MM.1S (cell line): ENCODE measurements around the gene PLA2R1.

ENCODE experiments used
- DNase-seq: peaks from one replicate; pipeline ENCODE4 v3.0.0-alpha.2; 2015
- H2AFZ ChIP-seq: fragments of 300-600 bp; sonication (generic); 2 replicates; pipeline ENCODE4 v1.6.0; 2016; ENCODE audit warnings: antibody characterized with exemption, low read length
- H3F3A ChIP-seq: fragments of 300-600 bp; sonication (generic); 2 replicates; pipeline ENCODE4 v1.6.1; 2016; ENCODE audit warnings: mild to moderate bottlenecking, antibody characterized with exemption, low read length, moderate library complexity, mixed read lengths; ENCODE audit not compliant: insufficient read depth
- H3K27ac ChIP-seq: fragments of 300-600 bp; sonication (generic); 2 replicates; pipeline ENCODE4 v1.5.1; 2016; ENCODE audit warnings: mild to moderate bottlenecking, low read length
- H3K27me3 ChIP-seq: fragments of 300-600 bp; sonication (generic); replicated peaks from 2 replicates; pipeline ENCODE4 v1.6.0; 2016; ENCODE audit warnings: low read length; ENCODE audit not compliant: insufficient read depth
- H3K36me3 ChIP-seq: fragments of 300-600 bp; sonication (generic); replicated peaks from 2 replicates; pipeline ENCODE4 v1.6.1; 2016; ENCODE audit warnings: mild to moderate bottlenecking, low read length, mixed read lengths; ENCODE audit not compliant: insufficient read depth
- H3K4me1 ChIP-seq: fragments of 300-600 bp; sonication (generic); 2 replicates; pipeline ENCODE4 v1.6.1; 2016; ENCODE audit warnings: low read length, mixed read lengths
- H3K4me2 ChIP-seq: fragments of 300-600 bp; sonication (generic); 2 replicates; pipeline ENCODE4 v1.6.0; 2016; ENCODE audit warnings: low read depth, low read length
- H3K4me3 ChIP-seq: fragments of 300-600 bp; sonication (generic); 2 replicates; pipeline ENCODE4 v1.5.1; 2016; ENCODE audit warnings: low read length, mixed read lengths
- H3K79me2 ChIP-seq: fragments of 300-600 bp; sonication (generic); 2 replicates; pipeline ENCODE4 v1.6.1; 2016; ENCODE audit warnings: mixed run types, low read length, mixed read lengths
- H3K9ac ChIP-seq: fragments of 300-600 bp; sonication (generic); 2 replicates; pipeline ENCODE4 v1.6.1; 2016; ENCODE audit warnings: low read length, mixed read lengths
- H3K9me2 ChIP-seq: fragments of 300-600 bp; sonication (generic); replicated peaks from 2 replicates; pipeline ENCODE4 v1.6.1; 2016; ENCODE audit warnings: mild to moderate bottlenecking, low read length, mixed read lengths; ENCODE audit not compliant: insufficient read depth
- H3K9me3 ChIP-seq: fragments of 300-600 bp; sonication (generic); replicated peaks from 2 replicates; pipeline ENCODE4 v1.6.1; 2016; ENCODE audit warnings: mild to moderate bottlenecking, low read length, mixed read lengths; ENCODE audit not compliant: insufficient read depth
- H4K20me1 ChIP-seq: fragments of 300-600 bp; sonication (generic); 2 replicates; pipeline ENCODE4 v1.6.1; 2016; ENCODE audit warnings: mild to moderate bottlenecking, low read length, moderate library complexity, mixed read lengths; ENCODE audit not compliant: insufficient read depth
- CTCF ChIP-seq: fragments of 300-600 bp; sonication (generic); IDR thresholded peaks from 2 replicates; pipeline ENCODE4 v1.5.1; 2016; ENCODE audit warnings: antibody characterized with exemption, low read length, mixed read lengths
- EZH2 ChIP-seq: fragments of 300-600 bp; sonication (generic); optimal IDR thresholded peaks from 2 replicates; pipeline ENCODE3; 2017; ENCODE audit warnings: low read depth, mild to moderate bottlenecking, antibody characterized with exemption, low read length, mixed read lengths
- EZH2phosphoT487 ChIP-seq: fragments of 300-600 bp; sonication (generic); IDR thresholded peaks from 2 replicates; pipeline ENCODE4 v1.6.1; 2018; ENCODE audit warnings: antibody characterized with exemption, low read length

Gene PLA2R1

GRCh38 chr2:159998243-159998642, 64.2 kb downstream of the PLA2R1 start:
- no peaks in the 10 kb centered on the region for H3K9me3 ChIP-seq
- H3K27me3 ChIP-seq, result no peaks in the 10 kb centered on the region
- H4K20me1 ChIP-seq, result no peaks in the 10 kb centered on the region
- no peaks in the 10 kb centered on the region for H3K36me3 ChIP-seq
- no peaks in the 10 kb centered on the region for H3K79me2 ChIP-seq
- peaks cover 4% of the 10 kb centered on the region; the same call in 1 of the 2 replicates for H3F3A ChIP-seq
- TF ChIP-seq EZH2phosphoT487, result no peak
- no peak for TF ChIP-seq CTCF
- no peak overlapping the region for H3K27ac ChIP-seq
- peaks cover 13% of the 10 kb centered on the region; the same call in 1 of the 2 replicates for H3K4me1 ChIP-seq
- no peak overlapping the region for H2AFZ ChIP-seq
- no peaks in the 10 kb centered on the region for H3K9me2 ChIP-seq
- H3K9ac ChIP-seq, result no peak overlapping the region
- H3K4me3 ChIP-seq, result no peak overlapping the region
- H3K4me2 ChIP-seq, result no peak overlapping the region
- DNase-seq, result no peak

- peaks cover 13% of the 10 kb centered on the region; the same call in 1 of the 2 replicates for H3K4me1 ChIP-seq
- H3K27ac ChIP-seq, result no peak overlapping the region
- H3K36me3 ChIP-seq, result no peaks in the 10 kb centered on the region
- no peak overlapping the region for H2AFZ ChIP-seq
- no peak overlapping the region for H3K4me3 ChIP-seq
- no peak for DNase-seq
- H3K9ac ChIP-seq, result no peak overlapping the region
- H3K27me3 ChIP-seq, result no peaks in the 10 kb centered on the region
- peaks cover 4% of the 10 kb centered on the region; the same call in 1 of the 2 replicates for H3F3A ChIP-seq
- no peaks in the 10 kb centered on the region for H3K9me2 ChIP-seq
- no peak overlapping the region for H3K4me2 ChIP-seq
- TF ChIP-seq EZH2 (no peak), CTCF (no peak), EZH2phosphoT487 (no peak)
- no peaks in the 10 kb centered on the region for H3K79me2 ChIP-seq
- no peaks in the 10 kb centered on the region for H4K20me1 ChIP-seq
- H3K9me3 ChIP-seq, result no peaks in the 10 kb centered on the region
These were observed 65.4 kb downstream of the PLA2R1 start for GRCh38 chr2:159996792-159997546.

- H3K9me3 ChIP-seq, result no peaks in the 10 kb centered on the region
- peaks cover 4% of the 10 kb centered on the region; the same call in 1 of the 2 replicates for H3K4me1 ChIP-seq
- no peak for DNase-seq
- no peaks in the 10 kb centered on the region for H4K20me1 ChIP-seq
- TF ChIP-seq CTCF, result no peak
- TF ChIP-seq EZH2phosphoT487, result no peak
- TF ChIP-seq EZH2, result no peak
- no peak overlapping the region for H2AFZ ChIP-seq
- H3K36me3 ChIP-seq, result no peaks in the 10 kb centered on the region
- no peak overlapping the region for H3K27ac ChIP-seq
- no peak overlapping the region for H3K4me2 ChIP-seq
- no peaks in the 10 kb centered on the region for H3K79me2 ChIP-seq
- H3K4me3 ChIP-seq, result no peak overlapping the region
- no peak overlapping the region for H3K9ac ChIP-seq
- no peaks in the 10 kb centered on the region for H3F3A ChIP-seq
- H3K9me2 ChIP-seq, result no peaks in the 10 kb centered on the region
- no peaks in the 10 kb centered on the region for H3K27me3 ChIP-seq
These were observed 67.4 kb downstream of the PLA2R1 start for GRCh38 chr2:159995038-159995437.
